ENCODE measurements around the gene FBRS. TPM values are rescaled to one million over a fixed set of nuclear protein-coding genes. Genes with fewer than 3 reads are reported as not detected.

The FBRS gene
- total and polyA plus RNA-seq, 2 of the 13 experiments (the other 11 are each of a cell fraction or from before 2014, with no cell fraction given) = 13.7 to 16.2 TPM

DNA sequence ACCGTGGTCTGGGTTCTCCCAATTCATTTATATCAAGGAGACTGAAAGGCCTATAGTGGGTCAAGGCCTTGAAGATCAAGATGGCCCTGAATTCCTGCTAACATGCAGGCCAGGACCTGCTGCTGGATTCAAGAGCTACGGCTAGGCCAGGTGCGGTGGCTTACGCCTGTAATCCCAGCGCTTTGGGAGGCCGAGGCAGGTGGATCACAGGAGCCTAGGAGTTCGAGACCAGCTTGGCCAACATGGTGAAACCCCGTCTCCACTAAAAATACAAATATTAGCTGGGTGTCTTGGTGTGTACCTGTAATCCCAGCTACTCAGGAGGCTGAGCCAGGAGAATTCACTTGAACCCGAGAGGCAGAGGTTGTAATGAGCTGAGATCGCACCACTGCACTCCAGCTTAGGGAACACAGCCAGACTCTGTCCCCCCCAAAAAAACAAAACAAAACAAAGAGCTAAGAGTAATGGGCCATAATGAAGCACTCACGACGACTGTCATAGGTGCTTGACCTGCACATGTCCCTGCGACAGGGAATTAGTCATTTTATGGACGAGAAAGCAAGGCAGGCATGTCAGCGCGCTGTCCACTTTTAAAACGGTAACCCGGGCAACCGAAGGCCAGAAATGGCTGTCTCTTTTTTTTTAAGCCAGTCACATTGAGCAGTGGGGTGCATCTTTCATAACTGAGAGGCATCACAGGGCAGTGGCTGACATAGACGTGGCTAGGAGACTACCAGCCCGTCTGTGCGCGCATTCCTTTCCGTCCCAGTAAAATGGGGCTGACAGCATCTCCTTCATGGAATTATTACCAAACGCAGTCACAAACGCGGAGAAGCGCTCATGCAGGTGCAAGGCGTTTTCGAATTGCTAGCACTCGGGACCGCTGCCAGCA lies 1.0 kb upstream of the FBRS start (continued):
- TF ChIP-seq, protein P1, sequence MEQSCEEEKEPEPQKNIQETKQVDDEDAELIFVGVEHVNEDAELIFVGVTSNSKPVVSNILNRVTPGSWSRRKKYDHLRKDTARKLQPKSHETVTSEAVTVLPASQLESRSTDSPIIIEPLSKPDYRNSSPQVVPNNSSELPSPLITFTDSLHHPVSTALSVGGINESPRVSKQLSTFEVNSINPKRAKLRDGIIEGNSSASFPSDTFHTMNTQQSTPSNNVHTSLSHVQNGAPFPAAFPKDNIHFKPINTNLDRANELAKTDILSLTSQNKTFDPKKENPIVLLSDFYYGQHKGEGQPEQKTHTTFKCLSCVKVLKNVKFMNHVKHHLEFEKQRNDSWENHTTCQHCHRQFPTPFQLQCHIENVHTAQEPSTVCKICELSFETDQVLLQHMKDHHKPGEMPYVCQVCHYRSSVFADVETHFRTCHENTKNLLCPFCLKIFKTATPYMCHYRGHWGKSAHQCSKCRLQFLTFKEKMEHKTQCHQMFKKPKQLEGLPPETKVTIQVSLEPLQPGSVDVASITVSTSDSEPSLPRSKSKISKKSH (CRISPR knock-in tag; IDR thresholded peaks at IDR 0.05; ENCODE audit: borderline replicate concordance) = peak; percentile 23; the same call in 1 of the 2 replicates
- TF ChIP-seq MIER3 (CRISPR knock-in tag; IDR thresholded peaks at IDR 0.05; ENCODE audit: borderline replicate concordance) (no peak; the same call in 1 of the 2 replicates), ATF1 (CRISPR knock-in tag; IDR thresholded peaks at IDR 0.05) (no peak), ZSCAN5A (CRISPR knock-in tag; IDR thresholded peaks at IDR 0.05; ENCODE audit: borderline replicate concordance) (no peak), REST (IDR thresholded peaks at IDR 0.05; ENCODE audit: borderline replicate concordance in 1 of 2, low read depth in 1 of 2, low read length in 2 of 2) (no peak), ZNF18 (CRISPR knock-in tag; IDR thresholded peaks at IDR 0.05; ENCODE audit: insufficient replicate concordance) (peak; percentile 68)
